Astrocyte of the spinal cord (primary cell): Measurements from ENCODE around the gene CINP.

Experiments
- DNase-seq: peaks from one replicate; pipeline ENCODE4 v3.0.0; 2011; ENCODE audit warnings: low read depth, low spot score
- H3K4me3 ChIP-seq: 2 replicates; pipeline ENCODE4 v1.5.1; 2011; ENCODE audit warnings: low read depth, mild to moderate bottlenecking, low read length, moderate library complexity
- in situ Hi-C: cut with HindIII; loops from 2 replicates; pipeline ENCODE4 v1.10.0; 2017; ENCODE audit warnings: low sequenced_read_pairs
- TF ChIP-seq, protein P1 (sequence below): IDR thresholded peaks from 2 replicates; pipeline ENCODE4 v1.5.1; 2012; ENCODE audit warnings: low read depth, mild to moderate bottlenecking, low read length, inconsistent platforms

Gene CINP

DNA sequence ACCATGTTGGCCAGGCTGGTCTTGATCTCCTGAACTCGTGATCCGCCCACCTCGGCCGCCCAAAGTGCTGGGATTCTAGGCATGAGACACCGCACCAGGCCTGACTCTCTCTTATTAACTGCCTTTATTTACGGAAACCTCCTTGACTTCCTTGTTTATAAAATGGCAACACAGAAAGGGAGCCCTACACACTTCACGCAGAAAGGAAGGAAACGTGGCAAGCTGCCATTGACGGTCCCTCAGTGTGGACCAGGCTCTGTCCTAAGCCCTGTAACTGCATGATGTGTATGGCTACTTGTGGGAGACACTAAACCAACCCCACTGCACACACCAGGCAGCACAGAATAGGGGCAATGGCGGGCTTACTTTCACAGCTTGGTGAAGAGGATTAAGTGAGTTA is 11.7 kb downstream of the CINP start:
- TF ChIP-seq, protein P1, sequence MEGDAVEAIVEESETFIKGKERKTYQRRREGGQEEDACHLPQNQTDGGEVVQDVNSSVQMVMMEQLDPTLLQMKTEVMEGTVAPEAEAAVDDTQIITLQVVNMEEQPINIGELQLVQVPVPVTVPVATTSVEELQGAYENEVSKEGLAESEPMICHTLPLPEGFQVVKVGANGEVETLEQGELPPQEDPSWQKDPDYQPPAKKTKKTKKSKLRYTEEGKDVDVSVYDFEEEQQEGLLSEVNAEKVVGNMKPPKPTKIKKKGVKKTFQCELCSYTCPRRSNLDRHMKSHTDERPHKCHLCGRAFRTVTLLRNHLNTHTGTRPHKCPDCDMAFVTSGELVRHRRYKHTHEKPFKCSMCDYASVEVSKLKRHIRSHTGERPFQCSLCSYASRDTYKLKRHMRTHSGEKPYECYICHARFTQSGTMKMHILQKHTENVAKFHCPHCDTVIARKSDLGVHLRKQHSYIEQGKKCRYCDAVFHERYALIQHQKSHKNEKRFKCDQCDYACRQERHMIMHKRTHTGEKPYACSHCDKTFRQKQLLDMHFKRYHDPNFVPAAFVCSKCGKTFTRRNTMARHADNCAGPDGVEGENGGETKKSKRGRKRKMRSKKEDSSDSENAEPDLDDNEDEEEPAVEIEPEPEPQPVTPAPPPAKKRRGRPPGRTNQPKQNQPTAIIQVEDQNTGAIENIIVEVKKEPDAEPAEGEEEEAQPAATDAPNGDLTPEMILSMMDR: no peak
- no peak overlapping the region for H3K4me3 ChIP-seq
- no peak for DNase-seq
- in situ Hi-C loops: no loop called here

DNA sequence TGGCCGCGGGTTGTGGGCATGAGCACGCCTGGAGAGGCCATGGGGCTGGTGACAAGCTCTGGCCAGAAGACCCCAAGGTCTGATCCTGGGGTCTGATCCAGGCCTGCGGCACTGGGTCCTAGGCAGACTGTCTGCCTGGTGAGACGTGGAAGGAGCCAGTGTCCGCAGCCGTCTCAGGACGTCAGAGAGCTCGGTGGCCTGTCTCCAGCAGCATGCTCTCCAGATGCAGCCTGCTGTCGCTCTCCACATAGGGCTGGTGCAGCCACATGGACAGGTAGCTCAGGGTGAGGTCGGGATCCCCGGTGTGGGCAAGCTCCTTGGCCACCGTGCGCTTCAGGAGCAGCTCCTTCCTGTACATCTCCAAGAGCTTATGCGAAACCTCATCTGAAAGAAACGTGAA is 14.3 kb downstream of the CINP start:
- no peak for DNase-seq
- TF ChIP-seq, protein P1: no peak
- no peak overlapping the region for H3K4me3 ChIP-seq
- in situ Hi-C loops: no loop called here

DNA sequence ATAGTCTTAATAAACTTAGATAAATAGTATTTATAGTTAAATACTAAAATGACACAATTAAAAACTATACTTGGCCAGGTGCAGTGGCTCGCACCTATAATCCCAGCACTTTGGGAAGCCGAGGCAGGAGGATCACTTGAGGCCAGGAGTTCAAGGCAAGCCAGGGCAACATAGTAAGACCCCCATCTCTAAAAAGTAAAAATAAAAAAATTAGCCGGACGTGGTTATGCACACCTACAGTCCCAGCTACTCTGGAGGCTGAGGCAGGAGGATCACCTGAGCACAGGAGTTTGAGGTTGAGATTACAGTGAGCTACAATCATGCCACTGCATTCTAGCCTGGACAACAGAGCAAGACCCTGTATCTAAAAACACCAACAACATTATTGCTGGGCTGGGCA is 16.0 kb downstream of the CINP start:
- in situ Hi-C loops: no loop called here
- DNase-seq: no peak
- H3K4me3 ChIP-seq: no peak overlapping the region
- TF ChIP-seq, protein P1: no peak

DNA sequence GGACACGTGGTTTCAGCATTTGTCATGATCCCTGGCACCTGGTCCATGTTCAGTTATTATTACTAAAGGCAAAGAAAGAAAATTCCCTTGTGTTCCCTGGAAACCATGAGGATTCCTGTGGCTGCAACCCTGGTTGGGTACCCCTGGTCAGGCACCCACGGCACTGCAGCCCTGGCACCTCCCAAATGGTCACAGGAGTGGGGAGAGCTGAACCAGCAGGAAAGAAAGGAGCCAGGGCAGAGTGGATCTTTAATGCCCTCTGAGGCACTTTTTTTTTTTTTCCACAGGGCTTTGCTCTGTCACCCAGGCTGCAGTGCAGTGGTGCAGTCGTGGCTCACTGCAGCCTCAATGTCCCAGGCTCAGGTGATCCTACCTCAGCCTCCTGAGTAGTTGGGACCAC is 17.5 kb downstream of the CINP start:
- TF ChIP-seq, protein P1: no peak
- in situ Hi-C loops: no loop called here
- DNase-seq: no peak
- H3K4me3 ChIP-seq: no peak overlapping the region

DNA sequence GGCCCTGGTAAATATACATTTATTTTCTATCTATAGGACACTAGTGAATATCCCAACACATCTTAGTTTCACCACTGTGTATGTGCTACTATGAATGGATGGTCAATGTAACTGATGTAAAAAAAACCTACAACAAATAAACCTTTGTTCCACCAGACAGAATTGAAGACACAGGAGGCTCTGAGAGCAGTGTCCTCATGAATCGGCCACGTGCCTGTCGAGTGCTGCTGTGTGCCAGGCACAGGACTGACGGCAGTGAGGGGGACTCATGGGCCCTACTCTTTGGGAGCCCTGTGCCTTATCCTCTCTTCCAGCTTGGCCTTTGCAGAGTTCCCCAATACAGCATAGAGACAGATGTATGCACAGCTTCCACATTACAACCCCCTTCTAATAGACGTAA is 18.2 kb downstream of the CINP start:
- H3K4me3 ChIP-seq: no peak overlapping the region
- TF ChIP-seq, protein P1: no peak
- no peak for DNase-seq
- in situ Hi-C loops: no loop called here

DNA sequence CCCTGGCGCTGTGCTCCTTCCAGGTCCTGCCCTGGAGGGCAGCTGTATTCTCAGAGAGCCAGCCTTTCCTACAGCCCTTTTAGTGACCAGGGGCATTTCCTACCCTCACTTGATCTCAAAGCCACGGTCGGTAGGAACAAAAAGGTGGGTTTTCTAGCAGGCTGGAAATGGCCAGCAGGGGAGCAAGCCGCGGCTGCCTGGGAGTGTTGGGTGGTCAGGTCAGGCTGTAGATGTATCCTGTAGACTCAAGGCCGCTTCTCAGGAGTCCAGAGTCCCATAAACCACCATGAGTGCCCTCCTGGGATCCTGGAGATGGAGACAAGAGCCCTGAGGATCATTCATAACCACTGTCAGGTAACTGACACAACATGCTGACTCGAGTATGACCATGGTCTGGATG is 18.6 kb downstream of the CINP start:
- TF ChIP-seq, protein P1: no peak
- DNase-seq: no peak
- in situ Hi-C loops: no loop called here
- no peak overlapping the region for H3K4me3 ChIP-seq

DNA sequence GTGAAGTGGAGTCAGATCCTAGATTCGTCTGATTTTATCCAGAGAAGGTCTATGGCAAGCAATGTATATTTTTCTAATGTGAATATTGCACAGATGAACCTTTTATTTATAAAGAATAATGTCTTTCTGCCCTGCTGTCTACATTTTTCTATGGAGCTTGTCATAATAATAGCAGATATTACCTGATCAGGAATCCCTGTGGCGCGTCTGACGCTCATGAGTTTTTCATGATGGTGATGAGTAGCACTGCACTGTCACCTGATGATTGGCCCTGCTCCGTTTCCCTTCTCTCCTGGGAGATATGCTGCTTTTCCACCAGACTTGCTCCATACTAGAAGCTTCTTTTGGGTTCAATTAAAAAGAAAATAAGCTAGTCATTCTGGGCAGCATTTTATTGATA is 20.5 kb downstream of the CINP start:
- in situ Hi-C loops: no loop called here
- no peak for DNase-seq

More for the DNA sequence above, 20.5 kb downstream of the CINP start:
- TF ChIP-seq, protein P1: no peak
- H3K4me3 ChIP-seq: no peak overlapping the region
